B cell (primary cell): ENCODE results near the gene STON2. TPM values are rescaled to one million over a fixed set of nuclear protein-coding genes. Genes with fewer than 3 reads are reported as not detected.

ENCODE experiments used
- ATAC-seq: fragments of 200-7000 bp; cut with Tn5 transposase; one replicate; pipeline ENCODE4 v1.10.0; 2021; ENCODE audit warnings: low read depth, mild to moderate bottlenecking, moderate number of reproducible peaks, moderate library complexity
- CTCF ChIA-PET: fragments of 350-600 bp; sonication (Branson Sonifier 250); formaldehyde crosslinking; loops from one replicate; lab custom pipeline; 2021; ENCODE audit warnings: antibody characterized with exemption, inconsistent platforms; lab: Charles Lee
- POLR2A ChIA-PET: fragments of 350-600 bp; sonication (Branson Sonifier 250); formaldehyde crosslinking; loops from one replicate; lab custom pipeline; 2021; ENCODE audit warnings: antibody characterized with exemption; lab: Charles Lee
- DNase-seq: peaks from one replicate; pipeline ENCODE4 v3.0.0; 2013
- H2AFZ ChIP-seq: 2 replicates; pipeline ENCODE4 v1.6.1; 2012; ENCODE audit warnings: mild to moderate bottlenecking, low read depth, low read length; ENCODE audit not compliant: insufficient read depth, poor library complexity, severe bottlenecking
- H3K27ac ChIP-seq, 2 donors: 1 replicate in 1 of 2; 2 replicates in 1 of 2; pipeline ENCODE4 v1.5.1; 2012 to 2013; ENCODE audit warnings: low read length in 2 of 2, mild to moderate bottlenecking in 2 of 2, moderate library complexity in 1 of 2
- H3K27me3 ChIP-seq, 4 experiments: fragments of 200-600 bp in 1 of 4; sonication (generic) in 1 of 4; replicated peaks in 1 of 4; 1 replicate in 2 of 4; 2 replicates in 2 of 4; pipeline versions ENCODE4 v1.6.1 to v1.7.0; 2013 to 2016; ENCODE audit warnings: low read length in 3 of 4, mild to moderate bottlenecking in 2 of 4, mixed read lengths in 1 of 4, moderate library complexity in 1 of 4; ENCODE audit not compliant: insufficient read depth in 4 of 4, control insufficient read depth in 3 of 4; ENCODE audit errors: control extremely low read depth in 1 of 4
- H3K36me3 ChIP-seq, 2 experiments: replicated peaks in 1 of 2; 1 replicate in 1 of 2; 2 replicates in 1 of 2; pipeline versions ENCODE4 v1.6.1 to v1.7.1; 2013; ENCODE audit warnings: low read length in 1 of 2; ENCODE audit not compliant: insufficient read depth in 2 of 2, control insufficient read depth in 1 of 2; ENCODE audit errors: control extremely low read depth in 1 of 2, extremely low read depth in 1 of 2
- H3K4me1 ChIP-seq, 2 donors: fragments of 200-600 bp in 1 of 2; sonication (generic) in 1 of 2; 1 replicate in 1 of 2; 2 replicates in 1 of 2; pipeline versions ENCODE4 v1.5.1 to v1.6.1; 2013 to 2017; ENCODE audit warnings: low read length in 2 of 2; ENCODE audit not compliant: control insufficient read depth in 2 of 2, insufficient read depth in 2 of 2
- H3K4me2 ChIP-seq: replicated peaks from 2 replicates; pipeline ENCODE3; 2012; ENCODE audit warnings: mild to moderate bottlenecking, low read depth, low read length; ENCODE audit not compliant: poor library complexity, severe bottlenecking
- H3K4me3 ChIP-seq, 5 experiments: fragments of 200-600 bp in 1 of 5; sonication (generic) in 1 of 5; 1 replicate in 3 of 5; 2 replicates in 2 of 5; pipeline versions ENCODE4 v1.5.1 to v1.7.0; 2011 to 2016; ENCODE audit warnings: low read length in 4 of 5, mild to moderate bottlenecking in 4 of 5, low read depth in 2 of 5, control low read depth in 1 of 5, moderate library complexity in 1 of 5; ENCODE audit not compliant: insufficient read depth in 1 of 5; ENCODE audit errors: control extremely low read depth in 1 of 5, extremely low read depth in 1 of 5
- H3K79me2 ChIP-seq: fragments of 200-600 bp; sonication (generic); one replicate; pipeline ENCODE4 v1.6.0; 2016; ENCODE audit warnings: low read length; ENCODE audit not compliant: control insufficient read depth, insufficient read depth
- H3K9ac ChIP-seq: fragments of 200-600 bp; sonication (generic); 2 replicates; pipeline ENCODE4 v1.6.1; 2017; ENCODE audit warnings: mild to moderate bottlenecking, low read length, moderate library complexity
- H3K9me3 ChIP-seq, 3 donors: one replicate each; pipeline versions ENCODE4 v1.6.1 to v1.7.1; 2013; ENCODE audit warnings: low read length in 2 of 3; ENCODE audit not compliant: control insufficient read depth in 2 of 3, insufficient read depth in 1 of 3; ENCODE audit errors: control extremely low read depth in 1 of 3
- H4K20me1 ChIP-seq: 2 replicates; pipeline ENCODE4 v1.6.0; 2012; ENCODE audit warnings: mild to moderate bottlenecking, low read length; ENCODE audit not compliant: insufficient read depth, control insufficient read depth, poor library complexity, severe bottlenecking
- H3K27ac Mint-ChIP-seq: one replicate; pipeline ENCODE4 v1.8.0; 2021; ENCODE audit warnings: mixed read lengths
- H3K27me3 Mint-ChIP-seq: one replicate; pipeline ENCODE4 v1.8.0; 2021; ENCODE audit warnings: mixed read lengths
- H3K4me1 Mint-ChIP-seq: one replicate; pipeline ENCODE4 v1.8.0; 2021; ENCODE audit warnings: mixed read lengths
- H3K4me3 Mint-ChIP-seq: one replicate; pipeline ENCODE4 v1.8.0; 2021; ENCODE audit warnings: mixed read lengths
- H3K9me3 Mint-ChIP-seq: one replicate; pipeline ENCODE4 v1.8.0; 2022; ENCODE audit warnings: mixed read lengths; ENCODE audit not compliant: insufficient read depth
- EZH2 ChIP-seq: IDR thresholded peaks from 2 replicates; pipeline ENCODE4 v1.6.1; 2012; ENCODE audit warnings: borderline replicate concordance, low read depth, mild to moderate bottlenecking, moderate library complexity, low read length; ENCODE audit not compliant: insufficient read depth, poor library complexity, severe bottlenecking
- WGBS: methylation state at CpG from one replicate; pipeline ENCODE4 v1.1.5; 2013; ENCODE audit warnings: missing lambda C conversion rate; ENCODE audit not compliant: insufficient coverage; 5-methylcytosine and 5-hydroxymethylcytosine counted together
- intact Hi-C: fragments of 100-400 bp; cut with micrococcal nuclease; formaldehyde crosslinking; loops from one replicate; pipeline ENCODE4 v1.10.0; 2022
- polyA plus RNA-seq: library from polyadenylated mRNA; depleted of rRNA; stranded (reverse); fragments of >200 nt; gene quantifications from 2 replicates; pipeline ENCODE4 v1.2.3, GENCODE V29; 2012
- total RNA-seq, 2 donors: library from RNA; stranded (reverse); fragments of 120-200 nt in 1 of 2; gene quantifications; 1 replicate in 1 of 2; 2 replicates in 1 of 2; pipeline versions ENCODE4 v1.2.3 to v1.2.4, GENCODE V29; 2013 to 2022
- TF ChIP-seq, protein P1 (sequence below): fragments of 200-600 bp; IDR thresholded peaks from one replicate; pipeline ENCODE4 v1.8.0; 2022; ENCODE audit warnings: antibody characterized with exemption, mild to moderate bottlenecking

STON2 gene
- total and polyA plus RNA-seq, 2 donors (not counting 1 experiment from before 2014, with no cell fraction given) = 0.03 TPM; not detected in 1

DNA sequence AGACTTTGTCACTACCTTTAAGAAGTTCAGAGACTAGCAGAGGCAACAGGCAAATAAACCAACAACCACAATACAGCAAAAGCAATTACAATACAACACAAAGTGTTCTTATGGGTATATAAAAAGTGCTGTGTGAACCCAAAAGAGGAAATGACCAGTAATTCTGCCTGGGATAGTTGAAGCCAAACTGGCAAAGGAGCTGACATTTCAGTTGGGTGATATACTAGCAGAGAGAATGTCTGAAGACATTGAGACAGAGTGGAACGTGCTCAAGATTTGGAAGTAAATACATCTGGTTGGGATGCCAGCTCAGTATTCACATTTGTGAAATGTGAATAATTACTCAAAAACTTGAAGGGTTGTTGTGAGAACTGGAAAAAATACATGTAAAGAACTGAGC is 98.8 kb downstream of the STON2 start:
- DNase-seq (no peak), ATAC-seq (no peak)
- Mint-ChIP-seq H3K4me3 (no peak overlapping the region), H3K4me1 (no peaks in the 10 kb centered on the region), H3K27ac (no peak overlapping the region), H3K27me3 (peaks cover 7% of the 10 kb centered on the region), H3K9me3 (no peaks in the 10 kb centered on the region)
- ChIA-PET CTCF (no interaction called here), POLR2A (no interaction called here)
- H2AFZ ChIP-seq = no peak overlapping the region
- H3K4me1 ChIP-seq = no peaks in the 10 kb centered on the region
- H3K9me3 ChIP-seq = no peaks in the 10 kb centered on the region
- intact Hi-C loops = no loop called here
- no peak overlapping the region for H3K4me3 ChIP-seq
- H3K9ac ChIP-seq = no peak overlapping the region
- H3K27me3 ChIP-seq = no peaks in the 10 kb centered on the region
- TF ChIP-seq, protein P1, sequence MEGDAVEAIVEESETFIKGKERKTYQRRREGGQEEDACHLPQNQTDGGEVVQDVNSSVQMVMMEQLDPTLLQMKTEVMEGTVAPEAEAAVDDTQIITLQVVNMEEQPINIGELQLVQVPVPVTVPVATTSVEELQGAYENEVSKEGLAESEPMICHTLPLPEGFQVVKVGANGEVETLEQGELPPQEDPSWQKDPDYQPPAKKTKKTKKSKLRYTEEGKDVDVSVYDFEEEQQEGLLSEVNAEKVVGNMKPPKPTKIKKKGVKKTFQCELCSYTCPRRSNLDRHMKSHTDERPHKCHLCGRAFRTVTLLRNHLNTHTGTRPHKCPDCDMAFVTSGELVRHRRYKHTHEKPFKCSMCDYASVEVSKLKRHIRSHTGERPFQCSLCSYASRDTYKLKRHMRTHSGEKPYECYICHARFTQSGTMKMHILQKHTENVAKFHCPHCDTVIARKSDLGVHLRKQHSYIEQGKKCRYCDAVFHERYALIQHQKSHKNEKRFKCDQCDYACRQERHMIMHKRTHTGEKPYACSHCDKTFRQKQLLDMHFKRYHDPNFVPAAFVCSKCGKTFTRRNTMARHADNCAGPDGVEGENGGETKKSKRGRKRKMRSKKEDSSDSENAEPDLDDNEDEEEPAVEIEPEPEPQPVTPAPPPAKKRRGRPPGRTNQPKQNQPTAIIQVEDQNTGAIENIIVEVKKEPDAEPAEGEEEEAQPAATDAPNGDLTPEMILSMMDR = no peak
- TF ChIP-seq EZH2 = no peak
- no peaks in the 10 kb centered on the region for H3K36me3 ChIP-seq
- WGBS = 40% methylated on average over 1 of the region's 1 CpG
- no peaks in the 10 kb centered on the region for H3K79me2 ChIP-seq
- no peak overlapping the region for H3K4me2 ChIP-seq
- H3K27ac ChIP-seq = no peak overlapping the region
- no peaks in the 10 kb centered on the region for H4K20me1 ChIP-seq

DNA sequence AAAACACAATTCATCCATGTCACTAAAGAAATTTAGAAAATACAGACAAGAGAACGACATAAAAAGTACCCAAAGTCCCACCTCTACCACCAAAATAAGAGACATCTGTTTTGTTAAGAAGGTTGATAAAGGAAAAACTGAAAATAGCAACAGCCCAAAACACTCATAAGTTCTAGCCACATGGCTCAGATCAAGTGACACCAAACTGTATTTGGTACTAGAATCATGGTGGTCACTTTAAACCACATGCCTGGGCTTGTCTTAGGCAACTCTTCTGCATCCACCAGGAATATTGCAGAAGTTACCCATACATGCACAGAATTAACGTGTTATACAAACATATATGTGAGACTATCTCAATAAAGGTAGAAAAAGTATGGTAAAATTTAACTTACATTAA is 101.2 kb downstream of the STON2 start:
- H3K27ac Mint-ChIP-seq = no peak overlapping the region

More for the DNA sequence above, 101.2 kb downstream of the STON2 start:
- DNase-seq (no peak), ATAC-seq (no peak)
- no peaks in the 10 kb centered on the region for H4K20me1 ChIP-seq
- H3K9ac ChIP-seq = no peak overlapping the region
- H3K4me3 ChIP-seq = no peak overlapping the region
- Mint-ChIP-seq H3K9me3 (no peaks in the 10 kb centered on the region), H3K4me1 (no peaks in the 10 kb centered on the region), H3K4me3 (no peak overlapping the region), H3K27me3 (peaks cover 4% of the 10 kb centered on the region)
- CTCF ChIA-PET = no interaction called here
- no peaks in the 10 kb centered on the region for H3K36me3 ChIP-seq
- intact Hi-C loops = no loop called here
- POLR2A ChIA-PET = no interaction called here
- WGBS = no CpG with 5 or more reads among the region's 2 CpGs
- H3K79me2 ChIP-seq = no peaks in the 10 kb centered on the region
- no peak overlapping the region for H3K27ac ChIP-seq
- H3K9me3 ChIP-seq = no peaks in the 10 kb centered on the region
- H3K4me2 ChIP-seq = no peak overlapping the region
- TF ChIP-seq EZH2 = no peak
- TF ChIP-seq, protein P1 = no peak
- no peaks in the 10 kb centered on the region for H3K27me3 ChIP-seq
- H3K4me1 ChIP-seq = no peaks in the 10 kb centered on the region
- no peak overlapping the region for H2AFZ ChIP-seq
